K562 (cell line): ENCODE data around the gene TFAM. TPM values are rescaled to one million over a fixed set of nuclear protein-coding genes. Genes with fewer than 3 reads are reported as not detected.

ENCODE experiments used
- ATAC-seq: fragments of 200-7000 bp; cut with Tn5 transposase; 3 replicates; pipeline ENCODE4 v1.9.1; 2020; ENCODE audit warnings: moderate library complexity
- BruUV-seq: library from RNA; stranded (reverse); fragments of 400-500 nt; replicated peaks from 2 replicates; lab custom pipeline; 2021; lab: Mats Ljungman, UMichigan
- CTCF ChIA-PET: fragments of 300-600 bp; formaldehyde crosslinking; extraction: SDS; loops from one replicate; lab custom pipeline; 2021; ENCODE audit warnings: low intra/inter-chr PET ratio; lab: Yijun Ruan, JAX
- POLR2A ChIA-PET: fragments of 300-600, 350-650 bp; sonication (Branson Sonifier 250); formaldehyde crosslinking; extraction: SDS; loops from one replicate; lab custom pipeline; 2021; ENCODE audit warnings: antibody characterized with exemption, inconsistent platforms; lab: Yijun Ruan, JAX
- DNase-seq, 4 experiments: peaks; one replicate each; pipeline versions ENCODE4 v3.0.0 to v3.0.0-alpha.2; 2011 to 2018; ENCODE audit warnings: low spot score in 3 of 4, mixed read lengths in 3 of 4; ENCODE audit errors: extremely low read depth in 1 of 4
- FAIRE-seq: peaks from 2 replicates; lab custom pipeline; 2011; peaks lifted over from hg19 to GRCh38; lab: Jason Lieb, UNC
- H2AFZ ChIP-seq: 2 replicates; pipeline ENCODE4 v1.6.0; 2011; ENCODE audit warnings: low read depth, low read length, control low read depth, inconsistent platforms
- H3K27ac ChIP-seq: fragments of 200-600 bp; 3 replicates; pipeline ENCODE4 v1.8.0; 2011; ENCODE audit warnings: low read depth, mild to moderate bottlenecking, control low read depth, inconsistent platforms, low read length, moderate library complexity, mixed read lengths; ENCODE audit errors: extremely low read depth
- H3K27me3 ChIP-seq, 2 experiments: fragments of 300-600 bp in 1 of 2; 2 replicates in 1 of 2; 3 replicates in 1 of 2; pipeline versions ENCODE4 v1.6.0 to v1.8.0; 2011; ENCODE audit warnings: inconsistent platforms in 2 of 2, low read length in 2 of 2, mild to moderate bottlenecking in 1 of 2, mixed read lengths in 1 of 2, moderate library complexity in 1 of 2; ENCODE audit not compliant: control insufficient read depth in 2 of 2, insufficient read depth in 2 of 2
- H3K36me3 ChIP-seq: fragments of 300-600 bp; 3 replicates; pipeline ENCODE4 v1.8.0; 2011; ENCODE audit warnings: mild to moderate bottlenecking, low read length, inconsistent platforms; ENCODE audit not compliant: control insufficient read depth, insufficient read depth
- H3K4me1 ChIP-seq, 2 experiments: fragments of 200-600 bp in 1 of 2; replicated peaks in 1 of 2; 2 replicates in 1 of 2; 3 replicates in 1 of 2; pipeline versions ENCODE4 v1.5.1 to v1.8.0; 2011; ENCODE audit warnings: inconsistent platforms in 2 of 2, low read length in 2 of 2, mild to moderate bottlenecking in 1 of 2, mixed read lengths in 1 of 2, moderate library complexity in 1 of 2; ENCODE audit not compliant: control insufficient read depth in 2 of 2, insufficient read depth in 2 of 2
- H3K4me2 ChIP-seq: 2 replicates; pipeline ENCODE4 v1.6.1; 2011; ENCODE audit warnings: low read length, control low read depth, inconsistent platforms, mixed read lengths; ENCODE audit not compliant: insufficient read depth
- H3K4me3 ChIP-seq: fragments of 200-600 bp; sonication (generic), shearing (Covaris generic); 2 replicates; pipeline ENCODE4 v1.5.1; 2016; ENCODE audit warnings: control low read depth, inconsistent platforms
- H3K79me2 ChIP-seq: fragments of 200-600 bp; 3 replicates; pipeline ENCODE4 v1.8.0; 2011; ENCODE audit warnings: low read length, inconsistent platforms; ENCODE audit not compliant: control insufficient read depth, insufficient read depth
- H3K9ac ChIP-seq, 2 experiments: 2 replicates each; pipeline versions ENCODE4 v1.6.0 to v1.6.1; 2011; ENCODE audit warnings: low read depth in 2 of 2, low read length in 2 of 2, control low read depth in 1 of 2, inconsistent platforms in 1 of 2, mild to moderate bottlenecking in 1 of 2, mixed read lengths in 1 of 2; ENCODE audit not compliant: insufficient read depth in 1 of 2
- H3K9me1 ChIP-seq: one replicate; pipeline ENCODE4 v1.6.0; 2011; ENCODE audit warnings: inconsistent platforms, mild to moderate bottlenecking, low read length, moderate library complexity; ENCODE audit not compliant: control insufficient read depth, insufficient read depth
- H3K9me3 ChIP-seq: replicated peaks from 2 replicates; pipeline ENCODE4 v1.5.1; 2011; ENCODE audit warnings: low read depth, low read length, inconsistent platforms; ENCODE audit not compliant: control insufficient read depth, insufficient read depth
- H4K20me1 ChIP-seq: replicated peaks from 2 replicates; pipeline ENCODE4 v1.6.1; 2011; ENCODE audit warnings: low read length, inconsistent platforms, mixed read lengths; ENCODE audit not compliant: control insufficient read depth, insufficient read depth
- DIDO1 ChIP-seq: fragments of 450-650 bp; IDR thresholded peaks from 2 replicates; pipeline ENCODE4 v1.6.1; 2016; ENCODE audit warnings: low read depth, missing biosample characterization, missing genetic modification characterization
- OTX1 ChIP-seq: fragments of 450-650 bp; formaldehyde crosslinking; IDR thresholded peaks from 2 replicates; pipeline ENCODE4 v1.4.0; 2022; ENCODE audit warnings: mild to moderate bottlenecking
- TFAM ChIP-seq: fragments of 250-450 bp; sonication (Bioruptor Pico); conservative IDR thresholded peaks from 2 replicates; pipeline ENCODE4 v1.5.0; 2021; ENCODE audit warnings: mild to moderate bottlenecking, moderate library complexity
- ZNF274 ChIP-seq: IDR thresholded peaks from 2 replicates; pipeline ENCODE4 v1.6.1; 2011; ENCODE audit warnings: low read depth, mild to moderate bottlenecking, low read length, moderate library complexity, borderline replicate concordance
- WGBS: fragments of 100-300 bp; shearing (Covaris generic); methylation state at CpG from one replicate; pipeline ENCODE4 v1.1.6; 2016; ENCODE audit warnings: low coverage, mixed read lengths; ENCODE audit not compliant: insufficient coverage; ENCODE audit errors: missing lambda C conversion rate; 5-methylcytosine and 5-hydroxymethylcytosine counted together
- in situ Hi-C: fragments of 300-500 bp; cut with MboI; formaldehyde crosslinking; loops from 4 replicates; pipeline ENCODE4 v1.15.0; 2018; ENCODE audit warnings: inconsistent platforms, mixed read lengths
- intact Hi-C: fragments of 100-400 bp; cut with micrococcal nuclease; formaldehyde crosslinking; loops from 2 replicates; pipeline ENCODE4 v1.14.2; 2022
- polyA plus RNA-seq, 8 experiments: library from polyadenylated mRNA; depleted of rRNA in 4 of 8; stranded (reverse) in 5 of 8; unstranded in 3 of 8; fragments of >200 nt; fragmentation: Nextera tagmentation in 2 of 8; fragmentation: Illumina TruSeq in 1 of 8; extraction: Ambion mirVana in 2 of 8; extraction: Trizol in 1 of 8; gene quantifications; 2 replicates each; pipeline versions ENCODE4 v1.2.1 to v1.2.3, GENCODE V29; 2011 to 2014; ENCODE audit warnings: inconsistent platforms in 1 of 8, missing spikeins in 1 of 8
- total RNA-seq, 7 experiments: library from RNA; depleted of rRNA in 6 of 7; stranded (reverse); fragments of >200 nt in 6 of 7; fragmentation: Illumina TruSeq in 2 of 7; extraction: Trizol in 2 of 7; gene quantifications; 2 replicates each; pipeline versions ENCODE4 v1.2.1 to v1.2.3, GENCODE V29; 2011 to 2021; ENCODE audit warnings: low replicate concordance in 1 of 7
- TF ChIP-seq, protein P1 (sequence below): fragments of 450-650 bp; IDR thresholded peaks from 2 replicates; pipeline ENCODE4 v1.6.1; 2016; ENCODE audit warnings: low read depth, mild to moderate bottlenecking, moderate library complexity
- TF ChIP-seq, protein P2 (sequence below), 2 experiments: fragments of 200-800 bp in 1 of 2; sonication (Bioruptor generic) in 1 of 2; sonication (generic) in 1 of 2; formaldehyde crosslinking in 1 of 2; IDR thresholded peaks in 1 of 2; conservative IDR thresholded peaks in 1 of 2; 2 replicates each; pipeline versions ENCODE4 v1.5.0 to v1.6.1; 2016 to 2020; ENCODE audit warnings: missing compliant biosample characterization in 1 of 2, missing genetic modification characterization in 1 of 2, missing genetic modification reagents in 1 of 2
- TF ChIP-seq, protein P3 (sequence below): fragments of 150-350 bp; IDR thresholded peaks from 2 replicates; pipeline ENCODE4 v1.6.1; 2014; ENCODE audit warnings: low read depth, mild to moderate bottlenecking, low read length, borderline replicate concordance

The TFAM gene
- total and polyA plus RNA-seq, 9 of the 15 experiments (the other 6 are each of a cell fraction or from before 2014, with no cell fraction given): 74.3 to 227 (median 155) TPM

DNA sequence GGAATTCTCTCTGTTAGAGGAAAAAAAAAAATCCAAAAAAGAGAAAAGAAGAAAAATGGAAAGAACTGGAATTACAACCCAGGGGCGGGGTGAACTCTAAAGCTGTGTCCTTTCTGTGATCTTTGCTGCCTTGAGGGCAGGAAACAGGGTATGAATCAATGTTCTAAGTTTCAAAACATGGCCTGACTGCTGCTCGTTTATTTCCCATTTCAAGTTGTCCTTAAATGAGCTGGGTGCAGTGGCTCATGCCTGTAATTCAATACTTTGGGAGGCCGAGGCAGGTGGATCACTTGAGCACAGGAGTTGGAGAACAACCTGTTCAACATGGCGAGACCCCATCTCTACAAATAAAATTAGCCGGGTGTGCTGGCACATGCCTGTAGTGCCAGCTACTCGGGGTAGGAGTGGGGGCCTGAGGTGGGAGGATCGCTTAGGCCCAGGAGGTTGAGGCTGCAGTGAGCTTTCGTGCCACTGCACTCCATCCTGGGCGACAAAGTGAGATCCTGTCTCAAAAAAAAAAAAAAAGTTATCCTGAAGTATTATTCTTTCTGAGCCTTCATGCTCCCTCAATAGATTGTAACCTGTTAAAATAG is 24.7 kb upstream of the TFAM start:
- no peak for TF ChIP-seq OTX1 (CRISPR knock-in tag)
- TF ChIP-seq TFAM: no peak
- TF ChIP-seq, protein P1, sequence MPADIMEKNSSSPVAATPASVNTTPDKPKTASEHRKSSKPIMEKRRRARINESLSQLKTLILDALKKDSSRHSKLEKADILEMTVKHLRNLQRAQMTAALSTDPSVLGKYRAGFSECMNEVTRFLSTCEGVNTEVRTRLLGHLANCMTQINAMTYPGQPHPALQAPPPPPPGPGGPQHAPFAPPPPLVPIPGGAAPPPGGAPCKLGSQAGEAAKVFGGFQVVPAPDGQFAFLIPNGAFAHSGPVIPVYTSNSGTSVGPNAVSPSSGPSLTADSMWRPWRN: no peak
- no peak for TF ChIP-seq ZNF274
- TF ChIP-seq, protein P2, sequence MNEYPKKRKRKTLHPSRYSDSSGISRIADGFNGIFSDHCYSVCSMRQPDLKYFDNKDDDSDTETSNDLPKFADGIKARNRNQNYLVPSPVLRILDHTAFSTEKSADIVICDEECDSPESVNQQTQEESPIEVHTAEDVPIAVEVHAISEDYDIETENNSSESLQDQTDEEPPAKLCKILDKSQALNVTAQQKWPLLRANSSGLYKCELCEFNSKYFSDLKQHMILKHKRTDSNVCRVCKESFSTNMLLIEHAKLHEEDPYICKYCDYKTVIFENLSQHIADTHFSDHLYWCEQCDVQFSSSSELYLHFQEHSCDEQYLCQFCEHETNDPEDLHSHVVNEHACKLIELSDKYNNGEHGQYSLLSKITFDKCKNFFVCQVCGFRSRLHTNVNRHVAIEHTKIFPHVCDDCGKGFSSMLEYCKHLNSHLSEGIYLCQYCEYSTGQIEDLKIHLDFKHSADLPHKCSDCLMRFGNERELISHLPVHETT (CRISPR knock-in tag; conservative IDR thresholded peaks at IDR 0.05 in 1 of 2, IDR thresholded peaks at IDR 0.05 in 1 of 2): no peak
- no peak for TF ChIP-seq DIDO1 (tag)
- TF ChIP-seq, protein P3, sequence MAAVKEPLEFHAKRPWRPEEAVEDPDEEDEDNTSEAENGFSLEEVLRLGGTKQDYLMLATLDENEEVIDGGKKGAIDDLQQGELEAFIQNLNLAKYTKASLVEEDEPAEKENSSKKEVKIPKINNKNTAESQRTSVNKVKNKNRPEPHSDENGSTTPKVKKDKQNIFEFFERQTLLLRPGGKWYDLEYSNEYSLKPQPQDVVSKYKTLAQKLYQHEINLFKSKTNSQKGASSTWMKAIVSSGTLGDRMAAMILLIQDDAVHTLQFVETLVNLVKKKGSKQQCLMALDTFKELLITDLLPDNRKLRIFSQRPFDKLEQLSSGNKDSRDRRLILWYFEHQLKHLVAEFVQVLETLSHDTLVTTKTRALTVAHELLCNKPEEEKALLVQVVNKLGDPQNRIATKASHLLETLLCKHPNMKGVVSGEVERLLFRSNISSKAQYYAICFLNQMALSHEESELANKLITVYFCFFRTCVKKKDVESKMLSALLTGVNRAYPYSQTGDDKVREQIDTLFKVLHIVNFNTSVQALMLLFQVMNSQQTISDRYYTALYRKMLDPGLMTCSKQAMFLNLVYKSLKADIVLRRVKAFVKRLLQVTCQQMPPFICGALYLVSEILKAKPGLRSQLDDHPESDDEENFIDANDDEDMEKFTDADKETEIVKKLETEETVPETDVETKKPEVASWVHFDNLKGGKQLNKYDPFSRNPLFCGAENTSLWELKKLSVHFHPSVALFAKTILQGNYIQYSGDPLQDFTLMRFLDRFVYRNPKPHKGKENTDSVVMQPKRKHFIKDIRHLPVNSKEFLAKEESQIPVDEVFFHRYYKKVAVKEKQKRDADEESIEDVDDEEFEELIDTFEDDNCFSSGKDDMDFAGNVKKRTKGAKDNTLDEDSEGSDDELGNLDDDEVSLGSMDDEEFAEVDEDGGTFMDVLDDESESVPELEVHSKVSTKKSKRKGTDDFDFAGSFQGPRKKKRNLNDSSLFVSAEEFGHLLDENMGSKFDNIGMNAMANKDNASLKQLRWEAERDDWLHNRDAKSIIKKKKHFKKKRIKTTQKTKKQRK: no peak
- H3K9me1 ChIP-seq: no peaks in the 10 kb centered on the region
- in situ Hi-C loops (no loop called here), intact Hi-C loops (no loop called here)
- DNase-seq (no peak), ATAC-seq (no peak; the same call in 2 of the 3 replicates), FAIRE-seq (no peak)
- no peak overlapping the region for H3K4me3 ChIP-seq
- no peaks in the 10 kb centered on the region for H3K9me3 ChIP-seq
- BruUV-seq: no TSS peak
- H3K36me3 ChIP-seq: peaks cover 20% of the 10 kb centered on the region; the same call in 2 of the 3 replicates
- no peak overlapping the region for H3K9ac ChIP-seq
- POLR2A ChIA-PET: interaction anchor here (0.7 to 1.7 kb wide), 3 partner anchors 10 to 24 kb away, joined by 3 to 5 read pairs (median 5); partner anchors contain the start of gene TFAM
- H3K79me2 ChIP-seq: no peaks in the 10 kb centered on the region
- no peak overlapping the region for H2AFZ ChIP-seq
- H4K20me1 ChIP-seq: no peaks in the 10 kb centered on the region
- 76% methylated on average over 9 of the region's 9 CpGs for WGBS
- no peak overlapping the region for H3K27ac ChIP-seq
- no peaks in the 10 kb centered on the region for H3K4me1 ChIP-seq
- CTCF ChIA-PET: no interaction called here
- no peak overlapping the region for H3K4me2 ChIP-seq
- no peaks in the 10 kb centered on the region for H3K27me3 ChIP-seq
